Measurements from ENCODE around the gene FBXL16. TPM values are rescaled to one million over a fixed set of nuclear protein-coding genes. Genes with fewer than 3 reads are reported as not detected.

FBXL16 gene
- total RNA-seq, 4 donors from 2014 or later = 2.2 to 8.4 (median 3.7) TPM

GRCh38 chr16:684961-685696 lies 20.5 kb downstream of the FBXL16 start:
- Histone ChIP-seq H3K27ac (peak overlapping the region; percentile 83 to 91 (median 86)), H3K9me3 (no peaks in the 10 kb centered on the region), H3K36me3 (peaks cover 17 to 53% (median 19%) of the 10 kb centered on the region in 3 donors), H3K4me3 (peak overlapping the region; percentile 55 to 88 (median 65)), H3K4me1 (peaks cover 60 to 82% (median 60%) of the 10 kb centered on the region in 3 donors), H3K27me3 (no peaks in the 10 kb centered on the region)
- intact Hi-C loops (cut with DNase I) = no loop called here
- TF ChIP-seq CTCF (IDR thresholded peaks at IDR 0.05) = no peak
- no peak for TF ChIP-seq POLR2A (IDR thresholded peaks at IDR 0.05)
- WGBS, 2 donors = 86 to 91% methylated on average over 15 to 20 of the region's 61 CpGs
- no peak for DNase-seq

- peaks cover 57 to 80% (median 58%) of the 10 kb centered on the region in 3 donors for H3K4me1 ChIP-seq
These were observed 21.4 kb downstream of the FBXL16 start, which contains the start of gene JMJD8 for GRCh38 chr16:684071-684794. TSS of gene JMJD8 (minus strand) at chr16:684334. CDS start at chr16:684319, 15 bp downstream.

GRCh38 chr16:683396-684070 lies 22.1 kb downstream of the FBXL16 start:
- peaks cover 52 to 80% (median 57%) of the 10 kb centered on the region in 3 donors for H3K4me1 ChIP-seq
- 13 to 29% methylated on average over 9 to 10 of the region's 57 CpGs for WGBS, 2 donors
- no peak for TF ChIP-seq POLR2A (IDR thresholded peaks at IDR 0.05)
- TF ChIP-seq CTCF (IDR thresholded peaks at IDR 0.05) = no peak
- peaks cover 17 to 53% (median 19%) of the 10 kb centered on the region in 3 donors for H3K36me3 ChIP-seq
- H3K27ac ChIP-seq = peak overlapping the region; percentile 83 to 91 (median 86)
- H3K27me3 ChIP-seq = no peaks in the 10 kb centered on the region
- H3K9me3 ChIP-seq = no peaks in the 10 kb centered on the region
- intact Hi-C loops (cut with DNase I) = no loop called here
- DNase-seq = no peak
- H3K4me3 ChIP-seq = peak overlapping the region; percentile 55 to 88 (median 65)

More at GRCh38 chr16:684071-684794, 21.4 kb downstream of the FBXL16 start, which contains the start of gene JMJD8:
- no peak for TF ChIP-seq CTCF (IDR thresholded peaks at IDR 0.05)
- peak in 1 of 4 donors; percentile 66 for TF ChIP-seq POLR2A (IDR thresholded peaks at IDR 0.05)
- DNase-seq = peak; percentile 71
- peaks cover 17 to 53% (median 19%) of the 10 kb centered on the region in 3 donors for H3K36me3 ChIP-seq
- H3K27me3 ChIP-seq = no peaks in the 10 kb centered on the region
- peak within 1 kb of the TSS; percentile 55 to 88 (median 65) for H3K4me3 ChIP-seq
- H3K27ac ChIP-seq = peak within 1 kb of the TSS; percentile 83 to 91 (median 86)
- 4% methylated on average over 14 of the region's 91 CpGs; no CpG with 5 or more reads in 1 of the 2 donors for WGBS, 2 donors
- H3K9me3 ChIP-seq = no peaks in the 10 kb centered on the region
- intact Hi-C loops (cut with DNase I) = no loop called here

- Histone ChIP-seq H3K36me3 (peaks cover 17 to 47% (median 19%) of the 10 kb centered on the region in 3 donors), H3K4me1 (peaks cover 51 to 80% (median 61%) of the 10 kb centered on the region in 3 donors), H3K27ac (peak overlapping the region in 3 of 4 donors; percentile 83 to 88 (median 85)), H3K27me3 (peaks cover 0 to 6% (median 0%) of the 10 kb centered on the region in 4 donors), H3K4me3 (peak overlapping the region; percentile 55 to 88 (median 65)), H3K9me3 (no peaks in the 10 kb centered on the region)
- no peak for DNase-seq
- whole genome bisulfite sequencing, 2 donors = 67 to 76% methylated on average over 7 to 12 of the region's 36 CpGs
- TF ChIP-seq POLR2A (IDR thresholded peaks at IDR 0.05) (no peak), CTCF (IDR thresholded peaks at IDR 0.05) (no peak)
- intact Hi-C loops (cut with DNase I) = no loop called here
These were observed 22.9 kb downstream of the FBXL16 start for GRCh38 chr16:682493-683395.

All from esophagus squamous epithelium (tissue), 5 donors.